Limb (tissue), 2 donors: ENCODE data around the gene DMRTC1B.
"Not testable (repeated sequence)": the region's sequence is repeated elsewhere in the genome, so short reads cannot be mapped to it uniquely, and the experiment has no call there.

Experiments
- DNase-seq, 2 donors: peaks; one replicate each; pipeline ENCODE4 v3.0.0-alpha.2; 2016; ENCODE audit errors: extremely low spot score in 2 of 2

The DMRTC1B gene

GRCh38 chrX:72776653-72777466 lies at the start of gene DMRTC1B:
Gene DMRTC1B, plus strand, starts transcription at chrX:72776890. Its CDS starts 68,246 bp downstream, at chrX:72845136.
- DNase-seq, result not testable (repeated sequence)

- no peak for DNase-seq
These were observed 48.8 kb upstream of the DMRTC1B start for GRCh38 chrX:72727846-72728245.

- not testable (repeated sequence) for DNase-seq
These were observed 43.1 kb upstream of the DMRTC1B start for GRCh38 chrX:72733636-72734035.

DNA sequence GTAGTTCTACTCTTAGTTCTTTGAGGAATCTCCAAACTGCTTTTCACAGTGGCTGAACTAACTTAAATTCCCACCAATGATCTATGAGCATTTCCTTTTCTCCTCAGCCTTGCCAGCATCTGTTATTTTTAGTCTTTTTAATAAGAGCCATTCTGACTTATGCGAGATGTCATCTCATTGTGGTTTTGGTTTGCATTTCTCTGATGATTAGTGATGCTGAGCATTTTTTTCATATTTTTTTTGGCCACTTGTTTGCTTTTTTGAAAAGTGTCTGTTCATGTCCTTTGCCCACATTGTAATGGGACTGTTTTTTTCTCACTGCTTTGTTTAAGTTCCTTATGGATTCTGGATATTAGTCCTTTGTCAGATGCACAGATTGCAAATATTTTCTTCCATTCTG lies 41.1 kb upstream of the DMRTC1B start:
- DNase-seq, result no peak

- not testable (repeated sequence) for DNase-seq
These were observed 31.1 kb upstream of the DMRTC1B start for GRCh38 chrX:72745546-72745945.

GRCh38 chrX:72748545-72748944 lies 28.1 kb upstream of the DMRTC1B start:
- not testable (repeated sequence) for DNase-seq

DNA sequence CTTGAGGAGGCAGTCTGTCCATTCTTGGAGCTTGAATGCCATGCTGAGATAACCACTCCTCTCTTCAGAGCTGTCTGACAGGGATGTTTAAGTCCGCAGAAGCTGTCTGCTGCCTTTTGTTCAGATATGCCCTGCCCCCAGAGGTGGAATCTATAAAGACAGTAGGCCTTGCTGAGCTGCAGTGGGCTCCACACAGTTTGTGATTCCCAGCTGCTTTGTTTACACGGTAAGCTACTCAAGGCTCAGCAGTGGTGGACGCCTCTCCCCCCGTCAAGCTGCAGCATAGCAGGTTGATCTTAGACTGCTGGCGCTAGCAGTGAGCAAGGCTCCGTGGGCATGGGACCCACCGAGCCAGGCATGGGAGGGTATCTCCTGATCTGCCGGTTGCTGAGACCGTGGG lies 16.2 kb upstream of the DMRTC1B start:
- DNase-seq, result not testable (repeated sequence)

GRCh38 chrX:72777467-72777790 lies 739 bp downstream of the DMRTC1B start:
- DNase-seq, result not testable (repeated sequence)

DNA sequence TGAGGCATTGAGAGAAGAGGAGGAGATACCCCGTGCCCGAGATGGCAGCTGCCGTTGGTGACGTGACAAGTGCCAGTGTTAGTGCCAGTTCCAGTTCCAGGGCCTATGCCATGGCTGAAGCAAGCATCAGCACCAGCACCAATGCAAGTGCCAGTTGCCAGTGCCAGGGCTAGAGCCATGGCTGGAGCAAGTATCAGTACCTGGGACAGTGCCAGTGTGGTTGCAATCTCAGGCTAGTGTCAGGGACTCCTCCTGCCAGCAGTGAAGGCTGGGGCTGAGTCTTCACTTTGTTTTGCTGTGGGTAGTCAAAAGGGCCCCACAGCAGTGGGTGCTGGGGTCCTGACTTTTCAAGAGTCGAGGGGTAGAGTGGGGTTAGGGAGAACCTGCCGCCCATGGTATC lies 1.5 kb downstream of the DMRTC1B start:
- DNase-seq, result not testable (repeated sequence)

- DNase-seq, result not testable (repeated sequence)
These were observed 5.9 kb downstream of the DMRTC1B start, which contains the start of gene FAM236B for GRCh38 chrX:72782560-72782959. Gene FAM236B, minus strand, starts transcription at chrX:72782660. Its CDS starts 100 bp downstream, at chrX:72782560.

- DNase-seq, result not testable (repeated sequence)
These were observed 6.8 kb downstream of the DMRTC1B start for GRCh38 chrX:72783365-72783936.

DNA sequence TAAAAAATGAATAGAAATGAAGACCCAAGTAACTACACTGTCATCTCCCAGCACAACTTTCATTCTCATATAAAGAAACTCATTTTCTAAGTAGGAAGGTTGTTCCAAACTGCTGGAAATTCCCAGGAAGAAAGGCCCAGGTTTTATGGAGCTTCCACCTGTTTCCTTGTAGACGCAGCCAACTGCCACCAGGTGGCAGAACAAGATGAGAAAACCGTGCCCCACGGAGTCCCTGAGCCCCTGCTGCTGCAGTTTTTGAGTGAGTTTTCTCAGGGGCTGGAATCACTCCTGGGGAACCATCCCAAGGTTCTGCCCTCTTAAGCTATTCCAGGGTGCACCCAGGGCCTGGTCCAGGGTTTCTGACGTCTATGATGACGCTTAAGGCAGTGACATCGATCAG lies 7.3 kb downstream of the DMRTC1B start:
- not testable (repeated sequence) for DNase-seq

- DNase-seq, result not testable (repeated sequence)
These were observed 11.5 kb downstream of the DMRTC1B start for GRCh38 chrX:72788142-72788541.

DNA sequence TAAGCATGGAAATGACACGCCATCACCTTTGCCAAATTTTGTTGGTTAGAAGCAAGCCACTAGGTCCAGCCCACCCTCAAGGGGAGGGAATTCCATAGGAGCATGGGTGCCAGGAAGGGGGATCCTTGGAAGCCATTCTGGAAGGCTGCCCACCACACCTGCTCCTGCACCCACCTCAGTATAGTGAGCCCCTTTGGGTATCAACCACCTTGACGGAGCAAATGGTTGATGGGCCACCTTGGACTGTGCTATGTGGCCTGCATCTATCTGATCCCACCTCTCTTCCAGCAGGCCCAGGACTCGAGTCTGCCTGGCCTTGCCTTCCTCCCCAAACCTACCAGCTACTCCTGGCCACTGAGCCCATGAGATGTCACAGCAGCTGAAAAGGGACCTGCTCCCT lies 13.7 kb downstream of the DMRTC1B start:
- not testable (repeated sequence) for DNase-seq

GRCh38 chrX:72808110-72808509 lies 31.4 kb downstream of the DMRTC1B start, which contains the start of gene FAM236D:
Gene FAM236D, minus strand, starts transcription at chrX:72808210. Its CDS starts 100 bp downstream, at chrX:72808110.
- DNase-seq, result not testable (repeated sequence)

GRCh38 chrX:72830701-72831100 lies 54.0 kb downstream of the DMRTC1B start:
- DNase-seq, result not testable (repeated sequence)

DNA sequence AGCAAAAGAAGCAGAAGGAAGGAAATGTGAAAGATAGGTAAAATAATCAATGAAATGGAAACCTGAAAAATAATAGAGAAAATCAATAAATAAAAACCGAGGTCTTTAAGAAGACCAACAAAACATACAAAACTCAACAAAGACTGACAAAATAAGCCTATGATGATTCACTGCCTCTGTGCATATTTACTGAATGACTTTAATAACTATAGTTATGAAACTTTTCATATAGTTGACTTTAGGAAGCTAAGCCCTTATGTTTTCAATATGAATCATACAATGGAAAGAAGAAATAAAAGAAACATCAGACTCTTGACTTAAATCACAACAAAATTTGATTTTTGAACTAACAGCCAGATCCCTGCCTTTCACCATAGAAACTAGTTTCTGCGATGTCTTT lies 60.8 kb downstream of the DMRTC1B start:
- not testable (repeated sequence) for DNase-seq

DNA sequence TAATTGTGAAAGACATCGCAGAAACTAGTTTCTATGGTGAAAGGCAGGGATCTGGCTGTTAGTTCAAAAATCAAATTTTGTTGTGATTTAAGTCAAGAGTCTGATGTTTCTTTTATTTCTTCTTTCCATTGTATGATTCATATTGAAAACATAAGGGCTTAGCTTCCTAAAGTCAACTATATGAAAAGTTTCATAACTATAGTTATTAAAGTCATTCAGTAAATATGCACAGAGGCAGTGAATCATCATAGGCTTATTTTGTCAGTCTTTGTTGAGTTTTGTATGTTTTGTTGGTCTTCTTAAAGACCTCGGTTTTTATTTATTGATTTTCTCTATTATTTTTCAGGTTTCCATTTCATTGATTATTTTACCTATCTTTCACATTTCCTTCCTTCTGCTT lies 106.2 kb downstream of the DMRTC1B start:
- not testable (repeated sequence) for DNase-seq

- not testable (repeated sequence) for DNase-seq
These were observed 113.0 kb downstream of the DMRTC1B start for GRCh38 chrX:72889740-72890139.
